RPMI7951 (cell line): ENCODE results near the gene CNTN2. TPM values are rescaled to one million over a fixed set of nuclear protein-coding genes. Genes with fewer than 3 reads are reported as not detected.
A peak's percentile ranks its signal among the peaks of the same experiment; 100 is the strongest.

Source experiments
- DNase-seq: peaks from one replicate; pipeline ENCODE4 v3.0.0-alpha.2; 2012; ENCODE audit warnings: low read depth
- total RNA-seq: library from RNA; depleted of rRNA; stranded (reverse); fragments of >200 nt; shearing (Covaris generic); gene quantifications from 2 replicates; pipeline ENCODE4 v1.2.3, GENCODE V29; 2014

CNTN2 gene
- total RNA-seq, 1 experiment from 2014 or later = not detected

GRCh38 chr1:205054013-205054412 lies 11.0 kb downstream of the CNTN2 start:
- DNase-seq = no peak

- no peak for DNase-seq
Measured at GRCh38 chr1:205056188-205056611, 13.2 kb downstream of the CNTN2 start.

- DNase-seq = no peak
Measured at GRCh38 chr1:205056956-205057568, 14.1 kb downstream of the CNTN2 start.

GRCh38 chr1:205057808-205058575 lies 15.0 kb downstream of the CNTN2 start:
- DNase-seq = no peak

- DNase-seq = no peak
Measured at GRCh38 chr1:205058853-205059252, 15.8 kb downstream of the CNTN2 start.

- no peak for DNase-seq
Measured at GRCh38 chr1:205059660-205060059, 16.6 kb downstream of the CNTN2 start.

- DNase-seq = no peak
Measured at GRCh38 chr1:205060746-205061145, 17.7 kb downstream of the CNTN2 start.

- DNase-seq = no peak
Measured at GRCh38 chr1:205061227-205061626, 18.2 kb downstream of the CNTN2 start.

- DNase-seq = peak; percentile 45
Measured at GRCh38 chr1:205061665-205062069, 18.7 kb downstream of the CNTN2 start.

- no peak for DNase-seq
Measured at GRCh38 chr1:205062319-205062718, 19.3 kb downstream of the CNTN2 start.

GRCh38 chr1:205062895-205063294 lies 19.9 kb downstream of the CNTN2 start:
- DNase-seq = no peak

- no peak for DNase-seq
Measured at GRCh38 chr1:205064301-205064700, 21.3 kb downstream of the CNTN2 start.

GRCh38 chr1:205064741-205065316 lies 21.8 kb downstream of the CNTN2 start:
- DNase-seq = no peak

- DNase-seq = no peak
Measured at GRCh38 chr1:205065666-205066065, 22.7 kb downstream of the CNTN2 start.

GRCh38 chr1:205066141-205066818 lies 23.3 kb downstream of the CNTN2 start:
- no peak for DNase-seq

GRCh38 chr1:205067031-205067430 lies 24.0 kb downstream of the CNTN2 start:
- no peak for DNase-seq

- no peak for DNase-seq
Measured at GRCh38 chr1:205068001-205068400, 25.0 kb downstream of the CNTN2 start.

- no peak for DNase-seq
Measured at GRCh38 chr1:205068457-205069040, 25.5 kb downstream of the CNTN2 start.

- DNase-seq = no peak
Measured at GRCh38 chr1:205069371-205070125, 26.5 kb downstream of the CNTN2 start.

GRCh38 chr1:205071028-205071409 lies 28.0 kb downstream of the CNTN2 start:
- DNase-seq = no peak

GRCh38 chr1:205071801-205072200 lies 28.8 kb downstream of the CNTN2 start:
- no peak for DNase-seq
